ENCODE measurements around the gene TSPAN13.

Gene TSPAN13

DNA sequence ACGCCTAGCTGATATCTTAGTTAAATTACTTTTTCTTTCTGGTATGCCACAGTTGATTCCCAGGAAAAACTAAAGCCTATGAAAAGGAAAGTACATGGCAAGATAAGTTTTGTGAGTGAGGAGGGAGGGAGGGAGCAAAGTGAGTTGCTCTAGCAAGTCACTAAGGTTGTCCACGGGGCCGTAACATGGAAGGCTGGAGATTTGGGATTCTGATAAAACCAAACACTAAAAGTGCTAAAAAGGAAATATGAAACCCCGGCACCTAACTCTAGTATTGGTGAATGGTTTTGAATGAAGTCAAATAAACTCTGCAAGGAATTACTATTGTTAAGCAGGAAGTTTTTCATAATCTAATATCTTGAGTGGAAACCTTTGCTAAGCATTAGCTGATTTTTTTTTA, 49.6 kb downstream of the TSPAN13 start:
- no peaks in the 10 kb centered on the region for H3K4me1 ChIP-seq (ENCODE audit: insufficient read depth, low read length)
- H3K27me3 ChIP-seq (ENCODE audit: insufficient read depth, low read length): no peaks in the 10 kb centered on the region
- H3K9ac ChIP-seq (ENCODE audit: low read depth, low read length): no peak overlapping the region
- H3K9me3 ChIP-seq (ENCODE audit: insufficient read depth, low read depth, low read length): no peaks in the 10 kb centered on the region
- no peak overlapping the region for H3K4me3 ChIP-seq (ENCODE audit: low read length)
- H3K36me3 ChIP-seq (ENCODE audit: insufficient read depth, low read depth, low read length): no peaks in the 10 kb centered on the region
- no peak overlapping the region for H3K27ac ChIP-seq (ENCODE audit: low read length)

DNA sequence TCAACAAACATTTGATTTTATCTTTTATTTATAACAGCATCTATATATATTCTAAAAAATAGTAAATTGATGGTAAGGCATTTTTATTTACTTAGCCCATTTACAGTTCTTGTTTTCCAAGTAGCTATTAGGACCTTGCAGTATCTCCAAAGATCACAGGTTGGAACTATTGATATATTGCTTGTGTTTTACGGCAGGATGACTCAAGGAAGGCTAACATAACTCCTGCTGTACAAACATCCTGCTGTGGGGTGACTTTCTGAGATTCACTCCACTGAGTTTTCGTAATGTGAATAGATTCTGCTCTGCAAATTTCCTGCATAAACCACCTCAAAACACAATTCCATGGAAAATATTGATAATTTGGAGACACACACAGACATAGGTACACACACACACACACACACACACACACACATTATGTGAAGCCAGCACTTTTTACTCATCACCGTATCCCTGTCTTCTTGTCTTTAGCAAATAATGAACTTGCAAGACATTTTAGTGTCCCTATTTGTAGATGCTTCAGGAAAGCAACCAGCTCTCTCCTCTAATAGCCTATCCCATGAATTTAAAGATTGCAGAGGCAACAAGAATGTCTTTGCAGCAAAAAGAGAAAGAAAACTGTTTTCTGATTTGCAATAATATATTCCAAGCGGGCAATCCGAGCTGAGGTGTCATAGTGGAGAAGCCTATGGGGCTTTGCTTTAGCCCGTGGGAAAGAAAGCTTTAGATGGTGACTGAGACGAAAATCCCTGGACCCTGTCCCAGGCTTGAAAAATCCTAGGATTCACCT, 50.5 kb downstream of the TSPAN13 start:
- Histone ChIP-seq H3K27me3 (ENCODE audit: insufficient read depth, low read length) (no peaks in the 10 kb centered on the region), H3K9me3 (ENCODE audit: insufficient read depth, low read depth, low read length) (no peaks in the 10 kb centered on the region), H3K27ac (ENCODE audit: low read length) (no peak overlapping the region), H3K4me1 (ENCODE audit: insufficient read depth, low read length) (no peaks in the 10 kb centered on the region), H3K9ac (ENCODE audit: low read depth, low read length) (no peak overlapping the region), H3K4me3 (ENCODE audit: low read length) (no peak overlapping the region), H3K36me3 (ENCODE audit: insufficient read depth, low read depth, low read length) (no peaks in the 10 kb centered on the region)

DNA sequence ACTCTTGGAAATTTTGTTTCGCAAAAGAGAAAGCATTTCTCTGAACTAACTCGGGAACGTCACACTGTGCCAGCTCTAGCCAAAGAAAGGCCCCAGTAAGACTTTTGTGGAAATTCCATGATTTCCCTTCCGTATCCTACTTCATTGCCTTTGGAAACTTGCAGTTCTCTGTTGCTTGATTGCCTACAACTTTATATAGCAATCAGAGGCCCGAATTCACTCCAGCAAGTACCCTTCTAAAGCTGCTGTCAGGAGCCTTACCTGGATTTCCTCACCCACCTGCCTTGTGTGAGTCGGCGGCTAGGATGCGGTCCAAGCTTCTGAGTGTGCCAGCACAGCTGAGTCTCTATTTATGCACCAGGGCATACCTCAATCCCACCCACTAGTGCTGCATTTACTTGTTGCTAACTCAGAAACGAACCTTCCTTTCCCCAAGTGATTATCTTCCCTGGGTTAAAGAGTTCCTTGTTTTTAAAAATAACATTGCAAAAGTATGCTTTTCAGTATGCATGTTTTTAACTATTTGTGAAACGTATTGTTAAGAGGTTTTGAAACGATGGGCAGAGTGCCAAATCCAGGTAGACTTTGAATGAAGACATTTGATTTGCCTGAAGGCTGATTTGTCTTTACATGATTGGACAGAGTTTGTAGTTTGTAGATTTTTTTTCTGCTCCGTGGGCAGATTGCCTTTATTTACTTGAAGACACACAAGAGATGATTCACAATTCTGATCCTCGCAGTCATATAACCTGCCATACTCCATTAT, 51.3 kb downstream of the TSPAN13 start, which contains the start of gene AGR2:
Gene AGR2 (minus strand): TSS at position 326 of the 766 bp plus-strand sequence. CDS start 3,203 bp downstream, outside the sequence.
- H3K9ac ChIP-seq (ENCODE audit: low read depth, low read length): no peak within 1 kb of the TSS
- H3K27me3 ChIP-seq (ENCODE audit: insufficient read depth, low read length): no peaks in the 10 kb centered on the region
- H3K9me3 ChIP-seq (ENCODE audit: insufficient read depth, low read depth, low read length): no peaks in the 10 kb centered on the region
- H3K4me1 ChIP-seq (ENCODE audit: insufficient read depth, low read length): no peaks in the 10 kb centered on the region
- no peak within 1 kb of the TSS for H3K27ac ChIP-seq (ENCODE audit: low read length)
- H3K36me3 ChIP-seq (ENCODE audit: insufficient read depth, low read depth, low read length): no peaks in the 10 kb centered on the region
- H3K4me3 ChIP-seq (ENCODE audit: low read length): no peak within 1 kb of the TSS

DNA sequence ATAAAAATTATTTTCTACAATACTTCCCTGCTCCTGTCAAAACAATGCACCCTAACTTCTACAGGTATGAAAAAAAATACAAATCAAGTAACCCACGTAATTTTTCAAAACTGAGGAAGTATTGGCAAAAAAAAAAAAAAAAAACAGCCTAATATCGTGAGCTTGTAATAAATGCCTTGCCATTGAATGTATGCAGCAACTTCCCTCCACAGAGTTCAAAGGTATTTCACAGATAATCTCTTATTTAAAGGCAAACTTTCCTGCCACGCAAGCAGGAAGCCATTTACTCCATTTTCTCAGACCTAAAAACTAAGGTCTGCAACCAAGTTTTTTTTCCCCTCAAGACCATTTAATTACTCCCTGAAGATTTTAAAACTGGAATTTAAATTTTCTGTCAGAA, 51.9 kb downstream of the TSPAN13 start:
- Histone ChIP-seq H3K4me3 (ENCODE audit: low read length) (no peak overlapping the region), H3K27ac (ENCODE audit: low read length) (no peak overlapping the region), H3K36me3 (ENCODE audit: insufficient read depth, low read depth, low read length) (no peaks in the 10 kb centered on the region), H3K27me3 (ENCODE audit: insufficient read depth, low read length) (no peaks in the 10 kb centered on the region), H3K4me1 (ENCODE audit: insufficient read depth, low read length) (no peaks in the 10 kb centered on the region), H3K9me3 (ENCODE audit: insufficient read depth, low read depth, low read length) (no peaks in the 10 kb centered on the region), H3K9ac (ENCODE audit: low read depth, low read length) (no peak overlapping the region)

DNA sequence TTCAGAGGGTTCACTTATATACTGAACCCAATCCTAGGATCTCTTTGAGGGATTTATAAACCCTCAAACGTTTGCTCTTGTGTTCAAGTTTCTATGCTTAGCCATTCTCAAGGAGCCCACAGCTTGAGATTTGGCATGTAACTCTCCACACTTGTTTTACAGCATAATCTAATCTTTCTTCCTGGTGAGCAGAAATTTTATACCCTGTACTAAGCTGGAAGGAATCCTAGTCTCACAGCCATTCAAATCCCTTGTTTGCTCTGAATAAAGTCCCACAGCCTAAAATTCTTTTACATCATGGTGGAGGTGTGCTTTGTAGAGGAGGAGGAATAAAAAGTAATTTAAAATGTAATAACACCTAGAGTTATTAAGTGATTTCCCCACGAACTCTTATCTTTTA, 56.6 kb downstream of the TSPAN13 start:
- H3K9ac ChIP-seq (ENCODE audit: low read depth, low read length): no peak overlapping the region
- no peaks in the 10 kb centered on the region for H3K4me1 ChIP-seq (ENCODE audit: insufficient read depth, low read length)
- H3K36me3 ChIP-seq (ENCODE audit: insufficient read depth, low read depth, low read length): no peaks in the 10 kb centered on the region
- no peak overlapping the region for H3K4me3 ChIP-seq (ENCODE audit: low read length)
- H3K9me3 ChIP-seq (ENCODE audit: insufficient read depth, low read depth, low read length): no peaks in the 10 kb centered on the region
- no peak overlapping the region for H3K27ac ChIP-seq (ENCODE audit: low read length)
- H3K27me3 ChIP-seq (ENCODE audit: insufficient read depth, low read length): no peaks in the 10 kb centered on the region

DNA sequence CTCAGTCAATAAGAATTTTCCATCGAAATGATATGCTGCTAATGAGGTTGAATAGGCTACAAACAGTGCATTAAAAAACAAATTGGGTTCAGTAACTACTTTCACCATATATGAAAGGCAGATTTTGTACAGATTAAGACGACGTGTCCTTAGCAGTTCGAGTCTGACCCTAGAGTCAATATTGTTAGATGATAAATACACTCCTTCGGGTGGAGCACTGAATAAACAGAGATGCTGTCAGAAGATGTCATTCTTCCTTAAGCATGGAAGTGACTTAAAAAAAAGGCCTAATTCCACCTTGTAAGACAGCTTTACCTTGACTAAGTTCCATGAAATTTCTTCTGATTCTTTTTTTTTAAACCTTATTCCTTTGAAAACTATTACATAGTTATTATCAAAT, 57.0 kb downstream of the TSPAN13 start:
- Histone ChIP-seq H3K9me3 (ENCODE audit: insufficient read depth, low read depth, low read length) (no peaks in the 10 kb centered on the region), H3K27ac (ENCODE audit: low read length) (no peak overlapping the region), H3K4me3 (ENCODE audit: low read length) (no peak overlapping the region), H3K4me1 (ENCODE audit: insufficient read depth, low read length) (no peaks in the 10 kb centered on the region), H3K27me3 (ENCODE audit: insufficient read depth, low read length) (no peaks in the 10 kb centered on the region), H3K36me3 (ENCODE audit: insufficient read depth, low read depth, low read length) (no peaks in the 10 kb centered on the region), H3K9ac (ENCODE audit: low read depth, low read length) (no peak overlapping the region)

DNA sequence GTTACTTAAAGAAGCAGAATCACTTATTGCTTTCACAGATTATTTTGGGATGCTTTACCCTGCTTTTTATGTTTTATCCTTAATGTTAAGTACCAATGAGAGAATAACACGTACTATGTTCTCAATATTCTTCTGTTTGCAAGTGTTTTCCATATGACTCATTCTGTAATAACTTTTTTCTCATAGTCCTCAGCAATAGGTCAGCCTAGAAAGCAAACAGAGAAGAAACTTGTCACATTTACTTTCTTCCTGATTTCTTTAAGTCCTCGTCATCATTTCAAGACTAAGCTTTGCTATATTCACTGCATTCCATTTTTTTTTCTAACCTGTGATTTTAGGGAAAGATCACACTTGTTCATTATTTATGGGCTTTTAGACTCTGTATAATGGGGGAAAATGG, 58.0 kb downstream of the TSPAN13 start:
- Histone ChIP-seq H3K4me3 (ENCODE audit: low read length) (no peak overlapping the region), H3K9me3 (ENCODE audit: insufficient read depth, low read depth, low read length) (no peaks in the 10 kb centered on the region), H3K9ac (ENCODE audit: low read depth, low read length) (no peak overlapping the region), H3K27me3 (ENCODE audit: insufficient read depth, low read length) (no peaks in the 10 kb centered on the region), H3K27ac (ENCODE audit: low read length) (no peak overlapping the region), H3K36me3 (ENCODE audit: insufficient read depth, low read depth, low read length) (no peaks in the 10 kb centered on the region), H3K4me1 (ENCODE audit: insufficient read depth, low read length) (no peaks in the 10 kb centered on the region)

DNA sequence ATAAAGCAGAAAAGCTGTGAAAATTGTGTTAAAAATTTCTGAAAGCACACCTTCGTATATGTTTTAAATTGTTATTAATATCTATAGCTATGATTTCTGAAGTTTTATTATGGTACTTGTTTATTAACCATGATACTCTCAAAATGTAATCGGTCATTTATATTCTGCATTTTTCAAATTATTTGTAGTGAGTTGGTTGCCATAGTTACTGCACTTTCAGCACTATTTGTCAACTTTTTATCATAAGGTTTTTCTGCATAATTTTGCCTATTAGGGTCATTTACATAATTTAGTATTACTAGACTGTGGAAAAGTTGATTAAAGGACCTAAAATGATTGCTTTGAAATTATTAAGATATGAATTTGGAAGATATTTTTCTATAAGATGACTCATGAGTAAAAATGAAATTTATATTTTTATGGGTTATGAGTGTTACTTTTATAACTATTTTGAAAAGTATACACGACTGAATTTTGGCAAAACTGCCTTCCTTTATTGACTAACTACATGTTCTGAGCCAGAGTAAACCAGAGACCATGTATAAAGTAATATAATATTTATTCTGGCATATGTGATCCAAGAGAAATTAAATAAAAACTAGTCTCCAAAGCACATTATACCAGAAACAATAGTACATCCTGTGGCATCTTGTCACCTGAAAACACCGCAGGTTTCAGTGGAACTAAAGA, 59.1 kb downstream of the TSPAN13 start:
- H3K9ac ChIP-seq (ENCODE audit: low read depth, low read length): no peak overlapping the region

DNA sequence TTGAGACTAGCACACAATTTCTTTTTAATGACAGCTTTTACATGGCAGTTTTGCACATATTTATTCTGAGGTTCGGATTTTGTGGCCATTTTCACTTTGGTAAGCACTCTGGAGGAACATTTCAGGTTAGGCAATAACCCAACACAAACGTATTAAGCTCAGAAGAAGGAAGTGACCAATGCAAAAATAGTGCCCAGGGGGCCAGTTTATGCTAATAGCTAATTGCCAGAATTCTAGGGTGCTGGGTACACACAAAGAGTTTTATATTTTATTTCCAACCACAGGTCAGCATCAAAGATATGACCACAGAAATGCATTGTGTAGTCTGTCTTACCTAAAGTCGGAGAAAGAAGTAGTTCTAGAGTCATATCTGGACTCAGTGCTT, 59.7 kb downstream of the TSPAN13 start:
- H3K4me1 ChIP-seq (ENCODE audit: insufficient read depth, low read length): no peaks in the 10 kb centered on the region; the same call in 1 of the 2 replicates
- H3K36me3 ChIP-seq (ENCODE audit: insufficient read depth, low read depth, low read length): no peaks in the 10 kb centered on the region
- H3K4me3 ChIP-seq (ENCODE audit: low read length): no peak overlapping the region
- H3K9ac ChIP-seq (ENCODE audit: low read depth, low read length): no peak overlapping the region
- H3K27ac ChIP-seq (ENCODE audit: low read length): no peak overlapping the region
- no peaks in the 10 kb centered on the region for H3K27me3 ChIP-seq (ENCODE audit: insufficient read depth, low read length)
- no peaks in the 10 kb centered on the region for H3K9me3 ChIP-seq (ENCODE audit: insufficient read depth, low read depth, low read length)

More for the DNA sequence above, 59.1 kb downstream of the TSPAN13 start:
- Histone ChIP-seq H3K36me3 (ENCODE audit: insufficient read depth, low read depth, low read length) (no peaks in the 10 kb centered on the region), H3K4me1 (ENCODE audit: insufficient read depth, low read length) (no peaks in the 10 kb centered on the region; the same call in 1 of the 2 replicates), H3K4me3 (ENCODE audit: low read length) (no peak overlapping the region), H3K27me3 (ENCODE audit: insufficient read depth, low read length) (no peaks in the 10 kb centered on the region), H3K27ac (ENCODE audit: low read length) (no peak overlapping the region), H3K9me3 (ENCODE audit: insufficient read depth, low read depth, low read length) (no peaks in the 10 kb centered on the region)

DNA sequence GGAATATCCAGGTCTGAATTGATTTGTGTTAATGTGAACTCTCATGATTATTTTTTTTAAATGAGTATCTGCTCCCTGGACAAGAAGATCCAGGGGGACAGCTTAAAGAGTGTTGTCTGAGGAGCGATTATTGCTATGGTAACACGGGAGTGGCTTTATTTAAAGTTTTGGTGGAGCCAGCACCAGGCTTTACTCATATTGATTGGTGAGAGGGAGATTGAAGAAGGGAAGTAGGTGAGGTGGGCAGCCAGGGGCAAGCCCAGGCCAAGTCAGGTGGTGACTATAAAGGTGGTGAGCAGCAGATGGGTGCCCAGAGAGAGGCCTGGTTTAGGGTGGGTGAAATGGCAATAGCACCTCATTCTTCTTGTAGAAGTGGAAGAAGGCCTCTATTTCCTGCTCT, 61.4 kb downstream of the TSPAN13 start:
- no peaks in the 10 kb centered on the region for H3K27me3 ChIP-seq (ENCODE audit: insufficient read depth, low read length)
- no peaks in the 10 kb centered on the region for H3K36me3 ChIP-seq (ENCODE audit: insufficient read depth, low read depth, low read length)
- H3K9me3 ChIP-seq (ENCODE audit: insufficient read depth, low read depth, low read length): no peaks in the 10 kb centered on the region
- no peaks in the 10 kb centered on the region; the same call in 1 of the 2 replicates for H3K4me1 ChIP-seq (ENCODE audit: insufficient read depth, low read length)
- H3K27ac ChIP-seq (ENCODE audit: low read length): no peak overlapping the region
- no peak overlapping the region for H3K4me3 ChIP-seq (ENCODE audit: low read length)
- no peak overlapping the region for H3K9ac ChIP-seq (ENCODE audit: low read depth, low read length)

DNA sequence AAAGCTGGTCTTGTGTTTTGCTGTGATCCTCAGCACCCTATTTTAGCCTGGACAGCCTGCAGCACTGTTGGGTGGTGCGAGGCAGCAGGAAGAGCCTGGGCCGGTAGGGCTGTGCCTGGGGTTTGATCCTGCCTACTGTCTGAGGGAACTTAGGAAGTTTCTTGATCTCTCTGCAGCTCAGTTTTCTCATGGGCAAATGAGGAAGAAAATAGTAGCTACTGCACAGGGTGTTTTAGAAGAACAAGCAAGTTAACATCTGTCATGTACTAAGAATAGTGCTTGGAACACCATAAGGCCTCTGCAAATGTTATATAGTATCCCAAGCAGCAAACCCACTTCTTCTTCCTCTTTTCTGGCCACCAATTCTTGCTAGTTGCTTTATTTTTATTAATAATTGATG, 63.3 kb downstream of the TSPAN13 start:
- Histone ChIP-seq H3K9ac (ENCODE audit: low read depth, low read length) (no peak overlapping the region), H3K27me3 (ENCODE audit: insufficient read depth, low read length) (no peaks in the 10 kb centered on the region), H3K27ac (ENCODE audit: low read length) (no peak overlapping the region), H3K4me3 (ENCODE audit: low read length) (no peak overlapping the region), H3K36me3 (ENCODE audit: insufficient read depth, low read depth, low read length) (no peaks in the 10 kb centered on the region), H3K4me1 (ENCODE audit: insufficient read depth, low read length) (no peaks in the 10 kb centered on the region; the same call in 1 of the 2 replicates), H3K9me3 (ENCODE audit: insufficient read depth, low read depth, low read length) (no peaks in the 10 kb centered on the region)

Measured in iPS-20b (cell line).